Astrocyte (in vitro differentiated cells and primary cell): Measurements from ENCODE around the gene ESRRG. TPM values are rescaled to one million over a fixed set of nuclear protein-coding genes. Genes with fewer than 3 reads are reported as not detected.

Experiments
- DNase-seq: peaks from one replicate; pipeline ENCODE4 v3.0.0-alpha.2; 2010; ENCODE audit warnings: low read depth
- FAIRE-seq: peaks from 2 replicates; lab custom pipeline; 2011; peaks lifted over from hg19 to GRCh38; lab: Jason Lieb, UNC
- H2AFZ ChIP-seq: 2 replicates; pipeline ENCODE4 v1.6.0; 2012; ENCODE audit warnings: low read depth, low read length, inconsistent platforms
- H3K27ac ChIP-seq: 2 replicates; pipeline ENCODE4 v1.5.1; 2011; ENCODE audit warnings: low read depth, low read length, inconsistent platforms
- H3K27me3 ChIP-seq: 2 replicates; pipeline ENCODE4 v1.6.0; 2011; ENCODE audit warnings: low read length, inconsistent platforms; ENCODE audit not compliant: insufficient read depth
- H3K36me3 ChIP-seq: 2 replicates; pipeline ENCODE4 v1.5.1; 2011; ENCODE audit warnings: low read length, inconsistent platforms; ENCODE audit not compliant: insufficient read depth
- H3K4me1 ChIP-seq: 2 replicates; pipeline ENCODE4 v1.5.1; 2011; ENCODE audit warnings: low read length, inconsistent platforms; ENCODE audit not compliant: insufficient read depth
- H3K4me2 ChIP-seq: 2 replicates; pipeline ENCODE4 v1.6.0; 2012; ENCODE audit warnings: low read length, inconsistent platforms
- H3K4me3 ChIP-seq: 2 replicates; pipeline ENCODE4 v1.5.1; 2011; ENCODE audit warnings: low read depth, mild to moderate bottlenecking, low read length, inconsistent platforms; ENCODE audit not compliant: insufficient read depth
- H3K79me2 ChIP-seq: 2 replicates; pipeline ENCODE4 v1.6.0; 2012; ENCODE audit warnings: mild to moderate bottlenecking, low read length, inconsistent platforms; ENCODE audit not compliant: insufficient read depth
- H3K9ac ChIP-seq: 2 replicates; pipeline ENCODE4 v1.6.0; 2012; ENCODE audit warnings: mild to moderate bottlenecking, low read length, inconsistent platforms
- H3K9me3 ChIP-seq: 2 replicates; pipeline ENCODE4 v1.5.1; 2012; ENCODE audit warnings: low read depth, mild to moderate bottlenecking, low read length, inconsistent platforms; ENCODE audit not compliant: insufficient read depth
- H4K20me1 ChIP-seq: 2 replicates; pipeline ENCODE4 v1.6.0; 2012; ENCODE audit warnings: low read length, inconsistent platforms; ENCODE audit not compliant: insufficient read depth
- H3K27ac Mint-ChIP-seq: one replicate; pipeline ENCODE4 v1.8.0; 2021; ENCODE audit warnings: mild to moderate bottlenecking, mixed read lengths; ENCODE audit not compliant: unreplicated experiment
- H3K27me3 Mint-ChIP-seq: one replicate; pipeline ENCODE4 v1.8.0; 2021; ENCODE audit warnings: low read depth, mixed read lengths; ENCODE audit not compliant: unreplicated experiment
- H3K36me3 Mint-ChIP-seq: one replicate; pipeline ENCODE4 v1.8.0; 2021; ENCODE audit warnings: low read depth, mixed read lengths; ENCODE audit not compliant: unreplicated experiment
- H3K4me1 Mint-ChIP-seq: one replicate; pipeline ENCODE4 v1.8.0; 2021; ENCODE audit warnings: low read depth, mixed read lengths; ENCODE audit not compliant: unreplicated experiment
- H3K4me3 Mint-ChIP-seq: one replicate; pipeline ENCODE4 v1.8.0; 2021; ENCODE audit warnings: mild to moderate bottlenecking, moderate library complexity, mixed read lengths; ENCODE audit not compliant: unreplicated experiment
- H3K9me3 Mint-ChIP-seq: one replicate; pipeline ENCODE4 v1.8.0; 2021; ENCODE audit warnings: mild to moderate bottlenecking, mixed read lengths; ENCODE audit not compliant: unreplicated experiment
- EZH2 ChIP-seq: IDR thresholded peaks from 2 replicates; pipeline ENCODE4 v1.6.1; 2012; ENCODE audit warnings: mild to moderate bottlenecking, low read length, inconsistent platforms; ENCODE audit not compliant: insufficient read depth
- total RNA-seq: library from RNA; stranded (reverse); gene quantifications from 2 replicates; pipeline ENCODE4 v1.2.1, GENCODE V29; 2021
- TF ChIP-seq, protein P1 (sequence below): IDR thresholded peaks from 2 replicates; pipeline ENCODE4 v1.5.1; 2011; ENCODE audit warnings: low read depth, mild to moderate bottlenecking, inconsistent platforms, low read length, moderate library complexity; ENCODE audit not compliant: insufficient read depth

ESRRG gene
- total RNA-seq, 1 donor from 2014 or later: 0.79 TPM

DNA sequence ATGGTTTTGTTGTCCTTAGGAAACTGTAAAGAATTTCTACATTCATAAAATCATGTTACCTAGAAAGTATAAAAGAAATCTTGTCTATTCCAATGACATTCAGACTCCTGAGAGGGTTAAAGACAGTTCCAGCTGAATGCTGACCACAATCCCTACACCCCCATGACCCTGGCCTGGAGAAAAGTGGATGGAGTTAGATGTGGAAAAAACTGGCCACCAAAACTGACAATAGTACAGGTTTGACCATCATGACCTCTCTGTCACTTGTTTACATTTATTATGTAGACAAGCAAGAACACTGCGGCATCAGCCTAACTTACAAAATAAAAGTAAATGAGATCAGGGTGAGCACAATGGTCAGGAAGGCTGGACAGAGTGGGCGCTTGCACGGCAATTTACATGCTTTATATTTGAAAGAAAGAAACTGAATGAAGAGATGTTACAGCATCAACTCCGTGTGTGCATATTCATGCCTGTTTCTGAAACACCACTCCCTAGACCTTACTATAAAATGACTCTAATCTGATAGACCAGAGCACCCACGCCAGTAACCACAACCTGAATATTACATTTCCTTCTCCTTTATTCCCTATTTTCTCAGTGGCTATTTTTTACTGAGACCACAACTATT lies 116.0 kb downstream of the ESRRG start:
- Histone ChIP-seq H3K9me3 (no peaks in the 10 kb centered on the region), H3K27me3 (no peaks in the 10 kb centered on the region), H3K36me3 (no peaks in the 10 kb centered on the region), H3K4me2 (no peak overlapping the region), H3K4me3 (no peak overlapping the region), H3K27ac (no peak overlapping the region), H3K4me1 (no peaks in the 10 kb centered on the region), H3K79me2 (no peaks in the 10 kb centered on the region), H4K20me1 (no peaks in the 10 kb centered on the region), H3K9ac (no peak overlapping the region), H2AFZ (no peak overlapping the region)
- DNase-seq: no peak
- Mint-ChIP-seq H3K36me3 (no peaks in the 10 kb centered on the region), H3K4me3 (no peak overlapping the region), H3K4me1 (no peaks in the 10 kb centered on the region), H3K27ac (no peak overlapping the region), H3K9me3 (no peaks in the 10 kb centered on the region), H3K27me3 (no peaks in the 10 kb centered on the region)
- TF ChIP-seq EZH2: no peak
- TF ChIP-seq, protein P1, sequence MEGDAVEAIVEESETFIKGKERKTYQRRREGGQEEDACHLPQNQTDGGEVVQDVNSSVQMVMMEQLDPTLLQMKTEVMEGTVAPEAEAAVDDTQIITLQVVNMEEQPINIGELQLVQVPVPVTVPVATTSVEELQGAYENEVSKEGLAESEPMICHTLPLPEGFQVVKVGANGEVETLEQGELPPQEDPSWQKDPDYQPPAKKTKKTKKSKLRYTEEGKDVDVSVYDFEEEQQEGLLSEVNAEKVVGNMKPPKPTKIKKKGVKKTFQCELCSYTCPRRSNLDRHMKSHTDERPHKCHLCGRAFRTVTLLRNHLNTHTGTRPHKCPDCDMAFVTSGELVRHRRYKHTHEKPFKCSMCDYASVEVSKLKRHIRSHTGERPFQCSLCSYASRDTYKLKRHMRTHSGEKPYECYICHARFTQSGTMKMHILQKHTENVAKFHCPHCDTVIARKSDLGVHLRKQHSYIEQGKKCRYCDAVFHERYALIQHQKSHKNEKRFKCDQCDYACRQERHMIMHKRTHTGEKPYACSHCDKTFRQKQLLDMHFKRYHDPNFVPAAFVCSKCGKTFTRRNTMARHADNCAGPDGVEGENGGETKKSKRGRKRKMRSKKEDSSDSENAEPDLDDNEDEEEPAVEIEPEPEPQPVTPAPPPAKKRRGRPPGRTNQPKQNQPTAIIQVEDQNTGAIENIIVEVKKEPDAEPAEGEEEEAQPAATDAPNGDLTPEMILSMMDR: no peak
- FAIRE-seq: no peak

DNA sequence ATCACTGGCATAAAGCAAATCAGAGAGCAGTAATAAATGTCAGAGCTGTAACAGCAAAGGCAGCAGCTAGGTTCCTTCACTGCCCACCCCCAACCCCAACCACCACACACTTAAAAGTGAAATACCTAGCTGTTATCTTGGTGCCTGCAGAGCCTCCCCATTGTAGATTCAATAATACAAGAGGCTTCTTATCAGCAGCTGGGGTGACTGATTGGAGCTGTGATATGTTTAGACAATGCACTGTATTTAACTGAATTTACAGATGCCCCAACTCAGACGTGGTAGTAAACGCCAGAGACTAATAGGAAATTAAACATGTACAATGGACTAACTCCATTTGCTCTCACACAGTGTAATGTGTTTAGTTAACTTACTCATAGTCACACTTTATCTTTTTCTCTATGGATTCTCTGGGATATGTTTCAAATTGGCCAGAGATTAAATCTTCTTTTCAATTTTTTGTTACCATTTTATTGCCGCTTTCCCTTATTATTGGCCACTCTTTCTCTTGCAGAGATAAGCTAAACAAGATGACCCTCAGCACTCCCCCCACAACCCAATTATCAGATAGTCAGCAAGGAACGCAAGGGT lies 117.1 kb downstream of the ESRRG start:
- H3K4me2 ChIP-seq: no peak overlapping the region
- FAIRE-seq (no peak), DNase-seq (no peak)
- H3K4me1 Mint-ChIP-seq: no peaks in the 10 kb centered on the region
- H3K4me3 ChIP-seq: no peak overlapping the region
- no peak overlapping the region for H3K27ac Mint-ChIP-seq
- no peak for TF ChIP-seq EZH2
- TF ChIP-seq, protein P1: no peak
- H3K79me2 ChIP-seq: no peaks in the 10 kb centered on the region
- no peaks in the 10 kb centered on the region for H3K9me3 Mint-ChIP-seq
- H3K36me3 ChIP-seq: no peaks in the 10 kb centered on the region
- H3K4me1 ChIP-seq: no peaks in the 10 kb centered on the region
- no peak overlapping the region for H3K9ac ChIP-seq
- no peak overlapping the region for H2AFZ ChIP-seq
- no peak overlapping the region for H3K4me3 Mint-ChIP-seq
- H4K20me1 ChIP-seq: no peaks in the 10 kb centered on the region
- H3K27ac ChIP-seq: no peak overlapping the region
- H3K36me3 Mint-ChIP-seq: no peaks in the 10 kb centered on the region
- H3K9me3 ChIP-seq: no peaks in the 10 kb centered on the region
- H3K27me3 ChIP-seq: no peaks in the 10 kb centered on the region
- no peaks in the 10 kb centered on the region for H3K27me3 Mint-ChIP-seq

DNA sequence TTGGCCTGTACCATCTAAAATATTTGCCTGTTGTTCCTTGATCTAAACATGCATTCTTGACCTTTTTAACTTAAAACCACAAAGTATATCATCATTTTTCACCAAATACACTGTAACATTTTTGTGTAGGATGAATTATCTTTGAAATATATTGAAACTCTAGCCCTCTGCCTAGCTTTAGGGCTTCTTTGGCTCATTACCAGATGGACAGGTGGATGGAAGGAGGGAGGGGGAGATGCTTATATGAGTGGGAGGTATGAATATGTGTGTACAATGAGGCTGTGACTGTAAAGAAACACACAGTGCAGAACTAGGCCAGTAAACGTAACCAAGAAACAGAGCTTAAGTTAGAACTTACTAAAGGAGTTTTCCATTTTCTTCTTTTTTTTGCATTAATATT lies 118.5 kb downstream of the ESRRG start:
- Histone ChIP-seq H3K9me3 (no peaks in the 10 kb centered on the region), H3K9ac (no peak overlapping the region), H2AFZ (no peak overlapping the region), H3K27me3 (no peaks in the 10 kb centered on the region), H3K27ac (no peak overlapping the region), H4K20me1 (no peaks in the 10 kb centered on the region), H3K4me1 (no peaks in the 10 kb centered on the region), H3K4me2 (no peak overlapping the region), H3K36me3 (no peaks in the 10 kb centered on the region), H3K4me3 (no peak overlapping the region), H3K79me2 (no peaks in the 10 kb centered on the region)
- Mint-ChIP-seq H3K36me3 (no peaks in the 10 kb centered on the region), H3K4me3 (no peak overlapping the region), H3K4me1 (no peaks in the 10 kb centered on the region), H3K27ac (no peak overlapping the region), H3K27me3 (no peaks in the 10 kb centered on the region), H3K9me3 (no peaks in the 10 kb centered on the region)
- FAIRE-seq: no peak
- TF ChIP-seq, protein P1: no peak
- no peak for TF ChIP-seq EZH2
- DNase-seq: no peak
